SK-N-MC (cell line): ENCODE measurements around the gene NAPEPLD.
"Not testable (repeated sequence)": the region's sequence is repeated elsewhere in the genome, so short reads cannot be mapped to it uniquely, and the experiment has no call there.

Experiments used
- DNase-seq: peaks from one replicate; pipeline ENCODE4 v3.0.0-alpha.2; 2011; ENCODE audit warnings: low read depth, low spot score
- H3K27ac ChIP-seq: fragments of 200-600 bp; sonication (generic); 2 replicates; pipeline ENCODE4 v1.5.1; 2016; ENCODE audit warnings: mixed run types
- H3K36me3 ChIP-seq: fragments of 200-600 bp; sonication (generic); 2 replicates; pipeline ENCODE4 v1.6.1; 2017; ENCODE audit warnings: antibody characterized with exemption, low read length, mixed read lengths; ENCODE audit not compliant: insufficient read depth
- H3K4me3 ChIP-seq: fragments of 200-600 bp; sonication (generic); 2 replicates; pipeline ENCODE4 v1.5.1; 2016
- H3K9ac ChIP-seq: fragments of 200-600 bp; sonication (generic); 2 replicates; pipeline ENCODE4 v1.8.0; 2017; ENCODE audit warnings: mixed run types, mixed read lengths; ENCODE audit not compliant: insufficient read length
- H3K9me3 ChIP-seq: fragments of 200-600 bp; sonication (generic); 2 replicates; pipeline ENCODE4 v1.6.1; 2017; ENCODE audit warnings: low read depth, mild to moderate bottlenecking, antibody characterized with exemption, low read length, moderate library complexity, mixed read lengths
- EZH2 ChIP-seq: fragments of 200-600 bp; sonication (generic); IDR thresholded peaks from one replicate; pipeline ENCODE4 v1.6.1; 2017; ENCODE audit warnings: antibody characterized with exemption
- FOXP2 ChIP-seq: optimal IDR thresholded peaks from 2 replicates; pipeline ENCODE3; 2011; ENCODE audit warnings: mild to moderate bottlenecking, moderate library complexity; ENCODE audit not compliant: insufficient read depth; ENCODE audit errors: extremely low read length, control extremely low read depth
- POLR2AphosphoS5 ChIP-seq: IDR thresholded peaks from 2 replicates; pipeline ENCODE4 v1.6.1; 2012; ENCODE audit warnings: mild to moderate bottlenecking, low read depth, low read length, borderline replicate concordance

NAPEPLD gene

GRCh38 chr7:103116991-103117390 is 31.9 kb downstream of the NAPEPLD start:
- TF ChIP-seq POLR2AphosphoS5 (no peak), FOXP2 (no peak), EZH2 (no peak)
- no peaks in the 10 kb centered on the region for H3K9me3 ChIP-seq

GRCh38 chr7:103116511-103116910 is 32.4 kb downstream of the NAPEPLD start:
- TF ChIP-seq POLR2AphosphoS5 (no peak), FOXP2 (no peak), EZH2 (no peak)
- Histone ChIP-seq H3K9ac (no peak overlapping the region), H3K9me3 (no peaks in the 10 kb centered on the region), H3K4me3 (no peak overlapping the region), H3K27ac (no peak overlapping the region), H3K36me3 (peaks cover 42% of the 10 kb centered on the region)
- no peak for DNase-seq

More at GRCh38 chr7:103116991-103117390, 31.9 kb downstream of the NAPEPLD start:
- Histone ChIP-seq H3K27ac (no peak overlapping the region), H3K4me3 (no peak overlapping the region), H3K9ac (no peak overlapping the region), H3K36me3 (peaks cover 47% of the 10 kb centered on the region)
- DNase-seq, result no peak

- Histone ChIP-seq H3K9ac (no peak overlapping the region), H3K9me3 (no peaks in the 10 kb centered on the region), H3K4me3 (no peak overlapping the region), H3K36me3 (peaks cover 35% of the 10 kb centered on the region), H3K27ac (no peak overlapping the region)
- TF ChIP-seq FOXP2, result no peak
- no peak for TF ChIP-seq POLR2AphosphoS5
- no peak for TF ChIP-seq EZH2
- no peak for DNase-seq
Observed at GRCh38 chr7:103115771-103116170, 33.1 kb downstream of the NAPEPLD start.

- Histone ChIP-seq H3K36me3 (peaks cover 25% of the 10 kb centered on the region), H3K9ac (no peak overlapping the region), H3K27ac (no peak overlapping the region), H3K4me3 (no peak overlapping the region), H3K9me3 (no peaks in the 10 kb centered on the region)
- DNase-seq, result no peak
- TF ChIP-seq FOXP2, result no peak
- TF ChIP-seq POLR2AphosphoS5, result no peak
- TF ChIP-seq EZH2, result no peak
Observed at GRCh38 chr7:103114576-103115008, 34.3 kb downstream of the NAPEPLD start.

- Histone ChIP-seq H3K9me3 (no peaks in the 10 kb centered on the region), H3K4me3 (no peak overlapping the region), H3K9ac (no peak overlapping the region), H3K36me3 (peaks cover 13% of the 10 kb centered on the region), H3K27ac (no peak overlapping the region)
- DNase-seq, result no peak
- TF ChIP-seq EZH2 (no peak), POLR2AphosphoS5 (no peak), FOXP2 (no peak)
Observed at GRCh38 chr7:103113164-103113563, 35.7 kb downstream of the NAPEPLD start.

GRCh38 chr7:103106703-103107070 is 42.2 kb downstream of the NAPEPLD start:
- H3K27ac ChIP-seq, H3K9ac ChIP-seq, DNase-seq, H3K4me3 ChIP-seq, H3K9me3 ChIP-seq: not testable (repeated sequence)
- H3K36me3 ChIP-seq, result peaks cover 28% of the 10 kb centered on the region

GRCh38 chr7:103106005-103106702 is 42.7 kb downstream of the NAPEPLD start:
- no peak for DNase-seq
- Histone ChIP-seq H3K4me3 (no peak overlapping the region), H3K36me3 (peaks cover 33% of the 10 kb centered on the region), H3K27ac (no peak overlapping the region), H3K9ac (no peak overlapping the region), H3K9me3 (no peaks in the 10 kb centered on the region)
- TF ChIP-seq POLR2AphosphoS5 (no peak), FOXP2 (no peak), EZH2 (no peak)

- Histone ChIP-seq H3K4me3 (no peak overlapping the region), H3K36me3 (peaks cover 48% of the 10 kb centered on the region), H3K27ac (no peak overlapping the region), H3K9ac (no peak overlapping the region), H3K9me3 (no peaks in the 10 kb centered on the region)
- TF ChIP-seq FOXP2, result no peak
- no peak for TF ChIP-seq POLR2AphosphoS5
- TF ChIP-seq EZH2, result no peak
- no peak for DNase-seq
Observed at GRCh38 chr7:103101543-103101942, 47.4 kb downstream of the NAPEPLD start.

- TF ChIP-seq EZH2 (no peak), POLR2AphosphoS5 (no peak), FOXP2 (no peak)
- no peak for DNase-seq
- Histone ChIP-seq H3K9me3 (no peaks in the 10 kb centered on the region), H3K27ac (no peak overlapping the region), H3K36me3 (peaks cover 52% of the 10 kb centered on the region), H3K4me3 (no peak overlapping the region), H3K9ac (no peak overlapping the region)
Observed at GRCh38 chr7:103100348-103100747, 48.6 kb downstream of the NAPEPLD start.
